AG09309 (cell line): Measurements from ENCODE around the gene FAAP20.

Experiments used
- DNase-seq: peaks from one replicate; pipeline ENCODE4 v3.0.0-alpha.2; 2010; ENCODE audit warnings: low read depth
- H3K4me3 ChIP-seq: 2 replicates; pipeline ENCODE4 v1.5.1; 2011; ENCODE audit warnings: mild to moderate bottlenecking, low read depth, low read length, moderate library complexity; ENCODE audit not compliant: control insufficient read depth
- TF ChIP-seq, protein P1 (sequence below): IDR thresholded peaks from 2 replicates; pipeline ENCODE4 v1.5.1; 2011; ENCODE audit warnings: mild to moderate bottlenecking, low read depth, low read length, inconsistent platforms; ENCODE audit not compliant: insufficient read depth, control insufficient read depth; ENCODE audit errors: missing control alignments

The FAAP20 gene

DNA sequence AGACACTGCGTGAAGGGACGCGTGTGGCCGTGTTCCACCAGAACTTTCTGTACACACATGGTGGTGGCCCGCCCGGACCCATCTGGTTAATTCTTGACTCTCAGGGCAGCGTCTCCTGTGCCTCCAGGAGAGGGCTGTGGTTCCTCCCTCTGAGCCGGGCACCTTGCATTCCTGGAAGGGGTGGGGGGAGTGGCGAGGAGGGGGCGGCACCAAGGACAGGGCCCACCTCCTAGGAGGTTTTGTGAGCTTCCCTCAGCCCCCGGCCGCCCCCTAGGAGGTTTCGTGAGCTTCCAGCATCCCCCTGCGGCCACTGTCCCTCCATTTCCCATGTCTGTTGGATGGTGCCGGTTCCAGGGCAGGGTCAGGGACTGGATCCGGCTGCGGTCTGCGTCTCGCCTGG lies 28.9 kb downstream of the FAAP20 start:
- TF ChIP-seq, protein P1, sequence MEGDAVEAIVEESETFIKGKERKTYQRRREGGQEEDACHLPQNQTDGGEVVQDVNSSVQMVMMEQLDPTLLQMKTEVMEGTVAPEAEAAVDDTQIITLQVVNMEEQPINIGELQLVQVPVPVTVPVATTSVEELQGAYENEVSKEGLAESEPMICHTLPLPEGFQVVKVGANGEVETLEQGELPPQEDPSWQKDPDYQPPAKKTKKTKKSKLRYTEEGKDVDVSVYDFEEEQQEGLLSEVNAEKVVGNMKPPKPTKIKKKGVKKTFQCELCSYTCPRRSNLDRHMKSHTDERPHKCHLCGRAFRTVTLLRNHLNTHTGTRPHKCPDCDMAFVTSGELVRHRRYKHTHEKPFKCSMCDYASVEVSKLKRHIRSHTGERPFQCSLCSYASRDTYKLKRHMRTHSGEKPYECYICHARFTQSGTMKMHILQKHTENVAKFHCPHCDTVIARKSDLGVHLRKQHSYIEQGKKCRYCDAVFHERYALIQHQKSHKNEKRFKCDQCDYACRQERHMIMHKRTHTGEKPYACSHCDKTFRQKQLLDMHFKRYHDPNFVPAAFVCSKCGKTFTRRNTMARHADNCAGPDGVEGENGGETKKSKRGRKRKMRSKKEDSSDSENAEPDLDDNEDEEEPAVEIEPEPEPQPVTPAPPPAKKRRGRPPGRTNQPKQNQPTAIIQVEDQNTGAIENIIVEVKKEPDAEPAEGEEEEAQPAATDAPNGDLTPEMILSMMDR, result no peak
- no peak for DNase-seq
- H3K4me3 ChIP-seq, result no peak overlapping the region

DNA sequence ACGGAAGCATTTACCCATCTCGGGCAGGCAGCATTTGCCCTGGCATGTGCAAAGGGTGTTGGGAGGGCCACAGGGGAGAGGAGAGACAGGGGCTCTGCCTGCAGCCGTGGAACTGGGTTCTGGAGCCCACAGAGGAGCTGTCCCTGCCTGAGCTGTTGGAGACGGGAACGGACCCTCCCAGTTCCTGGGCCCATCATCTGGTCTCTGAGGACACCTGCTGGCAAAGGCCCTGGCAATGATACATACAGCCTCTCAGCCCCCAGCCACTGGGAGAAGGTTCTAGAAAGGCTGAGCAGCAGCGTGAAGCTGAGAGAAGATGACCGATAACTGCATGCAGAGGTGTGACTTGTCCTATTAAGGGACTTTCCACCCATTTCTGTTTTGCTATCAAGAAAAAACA lies 31.4 kb downstream of the FAAP20 start:
- TF ChIP-seq, protein P1, result no peak
- DNase-seq, result no peak
- H3K4me3 ChIP-seq, result no peak overlapping the region

DNA sequence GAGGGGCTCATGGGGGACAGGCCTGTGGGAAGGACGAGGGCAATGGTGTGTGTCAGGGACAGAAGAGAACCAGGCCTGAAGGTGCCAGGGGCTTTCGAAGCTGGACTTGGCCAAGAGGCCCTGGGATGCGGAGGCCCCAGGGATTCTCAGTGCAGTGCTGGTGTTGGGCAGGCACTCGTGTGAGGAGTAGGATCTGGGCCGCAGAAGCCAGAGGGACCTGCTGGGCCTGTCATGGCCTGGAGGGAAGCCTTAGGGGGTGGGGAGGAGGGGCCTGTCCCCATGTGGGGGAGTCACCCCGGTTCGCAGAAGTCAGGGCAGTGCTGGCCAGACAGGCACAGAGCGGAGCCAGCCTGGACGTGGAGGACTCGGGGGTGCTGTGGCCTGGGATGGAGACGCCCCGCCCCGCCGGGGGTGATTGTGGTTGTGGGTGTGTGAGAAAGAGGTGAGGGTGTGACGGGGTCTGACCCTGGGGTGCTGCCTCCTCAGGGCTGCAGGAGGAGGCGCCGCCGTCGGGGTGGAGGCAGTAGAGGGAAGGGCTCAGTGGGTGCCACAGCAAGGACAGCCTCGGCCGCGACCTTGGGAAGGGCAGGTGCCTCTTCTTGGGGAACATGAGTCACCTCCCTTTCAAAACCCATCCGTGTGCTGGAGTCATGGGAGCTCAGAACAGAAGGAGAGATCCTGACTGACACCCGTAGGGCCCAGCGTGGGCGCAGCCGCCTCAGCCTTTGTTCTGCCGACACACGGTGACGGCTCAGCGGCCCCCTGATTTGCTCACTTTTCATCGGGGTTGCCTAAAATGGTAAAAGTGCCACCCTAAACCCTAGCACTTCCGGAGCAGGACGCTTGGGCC lies 33.9 kb downstream of the FAAP20 start:
- no peak overlapping the region for H3K4me3 ChIP-seq
- TF ChIP-seq, protein P1, result no peak
- no peak for DNase-seq

DNA sequence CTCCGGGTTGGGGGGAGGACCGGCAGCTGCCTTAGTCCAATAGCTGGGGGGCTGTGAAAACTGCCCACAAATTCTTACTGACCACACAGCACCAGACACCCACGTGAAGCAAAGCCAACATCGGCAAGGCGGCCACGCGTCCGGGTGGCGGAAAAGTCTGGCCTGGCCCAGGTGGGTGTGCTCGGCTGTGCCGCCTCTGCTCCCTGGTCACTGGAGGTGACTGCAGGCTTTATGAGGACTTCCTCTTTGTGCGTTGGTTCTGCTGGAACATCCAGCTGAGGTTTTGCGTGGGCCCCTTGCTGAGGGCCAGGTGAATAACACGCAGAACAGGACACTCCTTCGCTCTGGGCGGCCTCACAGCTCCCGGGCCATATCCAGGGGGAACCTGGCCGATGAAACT lies 35.4 kb downstream of the FAAP20 start:
- TF ChIP-seq, protein P1, result no peak

DNA sequence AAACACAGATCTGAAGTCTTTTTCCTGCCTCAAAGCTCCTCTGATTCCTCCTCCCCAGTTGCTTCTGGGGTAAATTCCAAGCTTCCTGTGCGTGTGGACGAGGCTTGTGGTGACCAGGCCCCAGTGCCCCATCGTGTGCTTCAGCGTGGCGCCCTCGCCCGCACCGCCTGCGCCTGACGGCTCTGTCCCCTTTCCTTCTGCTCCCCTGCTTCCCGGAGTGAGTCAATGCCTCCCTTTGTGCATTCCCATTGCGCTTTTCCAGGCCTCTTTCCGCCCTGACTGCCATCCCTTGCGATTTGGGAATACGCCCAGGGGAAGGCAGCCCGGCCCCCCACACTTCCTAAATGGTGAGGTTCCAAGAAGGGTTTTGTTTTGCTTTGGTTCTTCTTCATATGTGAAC lies 36.3 kb downstream of the FAAP20 start:
- TF ChIP-seq, protein P1, result no peak
- no peak overlapping the region for H3K4me3 ChIP-seq

More for the DNA sequence above, 35.4 kb downstream of the FAAP20 start:
- no peak for DNase-seq
- H3K4me3 ChIP-seq, result no peak overlapping the region

DNA sequence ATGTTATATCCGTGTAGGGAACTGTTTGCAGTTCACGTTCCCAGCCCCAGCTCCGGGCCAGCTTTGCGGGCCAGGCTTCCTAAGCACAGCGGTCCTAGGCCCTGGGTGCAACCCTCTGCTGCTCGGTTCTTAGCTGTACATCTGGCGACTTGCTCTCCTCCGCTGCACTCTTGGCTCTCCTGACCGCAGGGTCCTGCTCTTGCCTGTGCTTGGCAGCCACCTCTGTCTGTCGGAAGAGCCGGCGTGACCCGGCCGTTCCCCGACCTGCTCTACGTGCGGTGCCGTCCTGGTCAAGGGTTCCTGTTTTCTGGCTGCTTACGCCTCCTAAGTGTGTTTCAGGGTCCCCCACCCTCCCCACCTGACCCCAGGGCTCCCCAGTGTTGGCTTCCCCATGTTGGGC lies 36.7 kb downstream of the FAAP20 start:
- TF ChIP-seq, protein P1, result no peak
- no peak overlapping the region for H3K4me3 ChIP-seq
- DNase-seq, result no peak

More for the DNA sequence above, 36.3 kb downstream of the FAAP20 start:
- no peak for DNase-seq

DNA sequence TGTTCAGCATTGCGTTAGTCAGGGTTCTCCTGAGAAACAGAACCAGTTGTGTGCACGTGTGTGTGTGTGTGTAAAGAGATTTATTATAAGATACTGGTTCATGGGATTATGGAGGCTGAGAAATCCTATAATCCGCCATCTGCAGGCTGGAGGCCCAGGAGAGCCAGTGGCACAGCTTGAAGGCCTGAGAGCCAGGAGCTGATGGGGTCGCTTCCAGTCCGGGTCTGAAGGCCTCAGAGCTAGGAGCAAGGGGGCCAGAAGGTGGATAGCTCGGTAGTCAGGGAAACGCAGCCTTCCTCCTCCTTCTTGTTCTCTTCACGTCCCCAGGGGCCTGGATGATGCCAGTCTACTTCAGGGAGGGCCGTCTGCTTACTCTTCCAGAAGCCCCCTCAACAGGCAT lies 37.7 kb downstream of the FAAP20 start:
- TF ChIP-seq, protein P1, result no peak

More for the DNA sequence above, 37.7 kb downstream of the FAAP20 start:
- no peak for DNase-seq
- H3K4me3 ChIP-seq, result no peak overlapping the region
